GM23338 (cell line): Measurements from ENCODE around the gene CDH19.

Experiments used
- CREB1 ChIP-seq: fragments of 250-450 bp; sonication (Bioruptor Pico); IDR thresholded peaks from 2 replicates; pipeline ENCODE4 v1.5.0; 2020; ENCODE audit warnings: low read depth, mild to moderate bottlenecking, moderate library complexity
- CTCF ChIP-seq, 2 experiments: fragments of 200-600 bp in 1 of 2; sonication (generic) in 1 of 2; conservative IDR thresholded peaks; 2 replicates each; pipeline versions ENCODE4 v1.5.1 to v1.6.1; 2016 to 2017; ENCODE audit warnings: antibody characterized with exemption in 2 of 2, low read depth in 2 of 2, mild to moderate bottlenecking in 2 of 2, moderate library complexity in 1 of 2
- ETS1 ChIP-seq: IDR thresholded peaks from 2 replicates; pipeline ENCODE4 v1.6.1; 2016; ENCODE audit warnings: antibody characterized with exemption
- EZH2 ChIP-seq: fragments of 200-600 bp; sonication (generic); IDR thresholded peaks from one replicate; pipeline ENCODE4 v1.8.0; 2017; ENCODE audit warnings: antibody characterized with exemption, mild to moderate bottlenecking, low read depth; ENCODE audit not compliant: unreplicated experiment
- EZH2phosphoT487 ChIP-seq: fragments of 200-600 bp; sonication (generic); IDR thresholded peaks from one replicate; pipeline ENCODE4 v1.8.1; 2018; ENCODE audit warnings: antibody characterized with exemption; ENCODE audit not compliant: unreplicated experiment
- POLR2AphosphoS5 ChIP-seq: IDR thresholded peaks from 2 replicates; pipeline ENCODE4 v1.6.1; 2016; ENCODE audit warnings: antibody characterized with exemption, low read depth
- REST ChIP-seq: IDR thresholded peaks from one replicate; pipeline ENCODE4 v1.6.1; 2018; ENCODE audit warnings: antibody characterized with exemption; ENCODE audit not compliant: unreplicated experiment
- STAT1 ChIP-seq: IDR thresholded peaks from one replicate; pipeline ENCODE4 v1.6.1; 2016; ENCODE audit warnings: antibody characterized with exemption; ENCODE audit not compliant: unreplicated experiment

GRCh38 chr18:66506178-66506577 lies 97.7 kb downstream of the CDH19 start:
- TF ChIP-seq CTCF (conservative IDR thresholded peaks at IDR 0.05; ENCODE audit: low read depth in 2 of 2) (no peak), REST (no peak), EZH2 (no peak), POLR2AphosphoS5 (no peak), EZH2phosphoT487 (no peak), STAT1 (no peak), CREB1 (CRISPR knock-in tag) (no peak), ETS1 (no peak)
